ENCODE data around the gene KANK2.
"Not testable (repeated sequence)": the region's sequence is repeated elsewhere in the genome, so short reads cannot be mapped to it uniquely, and the experiment has no call there.

KANK2 gene

DNA sequence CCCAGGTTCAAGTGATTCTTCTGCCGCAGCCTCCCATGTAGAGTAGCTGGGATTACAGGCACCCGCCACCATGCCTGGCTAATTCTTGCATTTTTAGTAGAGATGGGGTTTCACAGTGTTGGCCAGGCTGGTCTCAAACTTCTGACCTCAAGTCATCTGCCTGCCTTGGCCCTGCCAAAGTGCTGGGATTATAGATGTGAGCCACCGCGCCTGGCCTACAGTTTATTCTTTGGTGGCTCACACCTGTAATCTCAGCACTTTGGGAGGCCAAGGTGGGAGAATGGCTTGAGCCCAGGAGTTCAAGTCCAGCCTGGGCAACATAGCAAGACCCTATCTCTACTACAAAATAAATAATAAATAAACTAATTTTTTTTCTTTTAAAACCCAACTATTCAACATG, 73.2 kb downstream of the KANK2 start:
- H3K27me3 ChIP-seq (ENCODE audit: insufficient read depth, low read length); H3K4me3 ChIP-seq (ENCODE audit: low read length); H3K4me1 ChIP-seq (ENCODE audit: insufficient read depth, low read length); H3K9me3 ChIP-seq (ENCODE audit: insufficient read depth, low read depth, low read length); H3K9ac ChIP-seq (ENCODE audit: low read depth, low read length); H3K27ac ChIP-seq (ENCODE audit: low read length): not testable (repeated sequence)
- H3K36me3 ChIP-seq (ENCODE audit: insufficient read depth, low read depth, low read length): peaks cover 96% of the 10 kb centered on the region

DNA sequence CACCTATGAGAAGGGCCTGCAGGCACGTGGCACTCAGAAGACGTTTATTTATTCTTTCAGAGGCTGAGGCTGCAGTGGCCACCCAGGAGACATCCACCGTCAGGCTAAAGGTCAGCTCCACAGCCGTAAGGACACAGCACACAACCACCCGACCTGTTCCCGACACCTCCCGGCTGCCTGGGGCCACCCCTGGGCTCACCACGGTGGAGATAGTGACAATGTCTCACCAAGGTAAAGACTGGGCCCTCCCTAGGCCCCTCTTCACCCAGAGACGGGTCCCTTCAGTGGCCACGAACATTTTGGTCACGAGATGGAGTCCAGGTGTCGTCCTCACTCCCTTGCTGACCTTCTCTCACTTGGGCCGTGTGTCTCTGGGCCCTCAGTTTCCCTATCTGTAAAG, 74.2 kb downstream of the KANK2 start:
- no peak overlapping the region for H3K4me3 ChIP-seq (ENCODE audit: low read length)
- H3K9me3 ChIP-seq (ENCODE audit: insufficient read depth, low read depth, low read length): no peaks in the 10 kb centered on the region
- no peaks in the 10 kb centered on the region for H3K27me3 ChIP-seq (ENCODE audit: insufficient read depth, low read length)
- no peak overlapping the region for H3K27ac ChIP-seq (ENCODE audit: low read length)
- peaks cover 95% of the 10 kb centered on the region for H3K36me3 ChIP-seq (ENCODE audit: insufficient read depth, low read depth, low read length)
- no peaks in the 10 kb centered on the region for H3K4me1 ChIP-seq (ENCODE audit: insufficient read depth, low read length)
- no peak overlapping the region for H3K9ac ChIP-seq (ENCODE audit: low read depth, low read length)

GRCh38 chr19:11121963-11122362, 75.4 kb downstream of the KANK2 start:
- not testable (repeated sequence) for H3K4me1 ChIP-seq (ENCODE audit: insufficient read depth, low read length); H3K27ac ChIP-seq (ENCODE audit: low read length); H3K9ac ChIP-seq (ENCODE audit: low read depth, low read length); H3K27me3 ChIP-seq (ENCODE audit: insufficient read depth, low read length); H3K9me3 ChIP-seq (ENCODE audit: insufficient read depth, low read depth, low read length); H3K4me3 ChIP-seq (ENCODE audit: low read length)
- H3K36me3 ChIP-seq (ENCODE audit: insufficient read depth, low read depth, low read length): peaks cover 95% of the 10 kb centered on the region

- H3K9ac ChIP-seq (ENCODE audit: low read depth, low read length): no peak overlapping the region
- H3K4me1 ChIP-seq (ENCODE audit: insufficient read depth, low read length): no peaks in the 10 kb centered on the region
- H3K36me3 ChIP-seq (ENCODE audit: insufficient read depth, low read depth, low read length): peaks cover 98% of the 10 kb centered on the region
- H3K27ac ChIP-seq (ENCODE audit: low read length): no peak overlapping the region
- H3K9me3 ChIP-seq (ENCODE audit: insufficient read depth, low read depth, low read length): no peaks in the 10 kb centered on the region
- H3K27me3 ChIP-seq (ENCODE audit: insufficient read depth, low read length): no peaks in the 10 kb centered on the region
- H3K4me3 ChIP-seq (ENCODE audit: low read length): no peak overlapping the region
These were observed 80.8 kb downstream of the KANK2 start for GRCh38 chr19:11116507-11116906.

- no peaks in the 10 kb centered on the region for H3K27me3 ChIP-seq (ENCODE audit: insufficient read depth, low read length)
- H3K4me1 ChIP-seq (ENCODE audit: insufficient read depth, low read length): no peaks in the 10 kb centered on the region
- H3K9me3 ChIP-seq (ENCODE audit: insufficient read depth, low read depth, low read length): no peaks in the 10 kb centered on the region
- no peak overlapping the region for H3K9ac ChIP-seq (ENCODE audit: low read depth, low read length)
- peaks cover 98% of the 10 kb centered on the region for H3K36me3 ChIP-seq (ENCODE audit: insufficient read depth, low read depth, low read length)
- no peak overlapping the region for H3K4me3 ChIP-seq (ENCODE audit: low read length)
- no peak overlapping the region for H3K27ac ChIP-seq (ENCODE audit: low read length)
These were observed 81.4 kb downstream of the KANK2 start for GRCh38 chr19:11115895-11116446.

GRCh38 chr19:11115042-11115441, 82.3 kb downstream of the KANK2 start:
- no peaks in the 10 kb centered on the region for H3K4me1 ChIP-seq (ENCODE audit: insufficient read depth, low read length)
- no peak overlapping the region for H3K27ac ChIP-seq (ENCODE audit: low read length)
- no peaks in the 10 kb centered on the region for H3K9me3 ChIP-seq (ENCODE audit: insufficient read depth, low read depth, low read length)
- no peaks in the 10 kb centered on the region for H3K27me3 ChIP-seq (ENCODE audit: insufficient read depth, low read length)
- H3K4me3 ChIP-seq (ENCODE audit: low read length): no peak overlapping the region
- H3K9ac ChIP-seq (ENCODE audit: low read depth, low read length): no peak overlapping the region
- H3K36me3 ChIP-seq (ENCODE audit: insufficient read depth, low read depth, low read length): peaks cover 98% of the 10 kb centered on the region

All from iPS-20b (cell line).